Fibroblast of the aortic adventitia (primary cell): ENCODE data around the gene MICALL2. TPM values are rescaled to one million over a fixed set of nuclear protein-coding genes. Genes with fewer than 3 reads are reported as not detected.

Source experiments
- DNase-seq: peaks from one replicate; pipeline ENCODE4 v3.0.0-alpha.2; 2010; ENCODE audit warnings: low read depth
- H3K4me3 ChIP-seq: 2 replicates; pipeline ENCODE4 v1.5.1; 2011; ENCODE audit warnings: low read depth, mild to moderate bottlenecking, control low read depth, low read length, moderate library complexity
- total RNA-seq: library from RNA; depleted of rRNA; stranded (reverse); fragments of >200 nt; gene quantifications from 2 replicates; pipeline ENCODE4 v1.2.3, GENCODE V29; 2012; ENCODE audit warnings: low replicate concordance
- TF ChIP-seq, protein P1 (sequence below): IDR thresholded peaks from 2 replicates; pipeline ENCODE4 v1.5.1; 2011; ENCODE audit warnings: mild to moderate bottlenecking, low read length, control low read depth, inconsistent platforms; ENCODE audit not compliant: insufficient read depth

Gene MICALL2
- total RNA-seq, 1 donor = 21.5 TPM

GRCh38 chr7:1408466-1408865, 50.8 kb downstream of the MICALL2 start:
- no peak overlapping the region for H3K4me3 ChIP-seq
- no peak for DNase-seq
- TF ChIP-seq, protein P1, sequence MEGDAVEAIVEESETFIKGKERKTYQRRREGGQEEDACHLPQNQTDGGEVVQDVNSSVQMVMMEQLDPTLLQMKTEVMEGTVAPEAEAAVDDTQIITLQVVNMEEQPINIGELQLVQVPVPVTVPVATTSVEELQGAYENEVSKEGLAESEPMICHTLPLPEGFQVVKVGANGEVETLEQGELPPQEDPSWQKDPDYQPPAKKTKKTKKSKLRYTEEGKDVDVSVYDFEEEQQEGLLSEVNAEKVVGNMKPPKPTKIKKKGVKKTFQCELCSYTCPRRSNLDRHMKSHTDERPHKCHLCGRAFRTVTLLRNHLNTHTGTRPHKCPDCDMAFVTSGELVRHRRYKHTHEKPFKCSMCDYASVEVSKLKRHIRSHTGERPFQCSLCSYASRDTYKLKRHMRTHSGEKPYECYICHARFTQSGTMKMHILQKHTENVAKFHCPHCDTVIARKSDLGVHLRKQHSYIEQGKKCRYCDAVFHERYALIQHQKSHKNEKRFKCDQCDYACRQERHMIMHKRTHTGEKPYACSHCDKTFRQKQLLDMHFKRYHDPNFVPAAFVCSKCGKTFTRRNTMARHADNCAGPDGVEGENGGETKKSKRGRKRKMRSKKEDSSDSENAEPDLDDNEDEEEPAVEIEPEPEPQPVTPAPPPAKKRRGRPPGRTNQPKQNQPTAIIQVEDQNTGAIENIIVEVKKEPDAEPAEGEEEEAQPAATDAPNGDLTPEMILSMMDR = no peak

DNA sequence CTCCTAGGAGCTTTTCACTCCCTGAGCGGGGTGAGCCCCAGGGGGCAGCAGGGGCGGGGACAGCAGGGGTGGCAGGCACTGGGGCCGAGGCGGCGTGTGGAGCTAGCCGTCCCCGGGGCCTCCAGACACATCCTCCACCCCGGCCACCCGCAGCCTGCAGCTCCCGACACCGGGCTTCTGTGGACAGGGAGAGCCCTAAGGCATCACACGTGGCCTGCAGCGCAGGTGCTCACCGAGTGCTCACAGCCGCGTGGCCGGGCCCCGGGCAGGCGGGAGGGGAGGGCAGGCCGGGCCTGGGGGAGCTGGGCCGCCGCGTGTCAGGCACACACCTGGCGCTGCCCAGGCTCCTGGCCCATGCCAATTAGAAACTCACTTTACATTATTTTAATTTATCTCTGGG, 51.4 kb downstream of the MICALL2 start:
- H3K4me3 ChIP-seq = no peak overlapping the region
- DNase-seq = no peak
- TF ChIP-seq, protein P1 = no peak

DNA sequence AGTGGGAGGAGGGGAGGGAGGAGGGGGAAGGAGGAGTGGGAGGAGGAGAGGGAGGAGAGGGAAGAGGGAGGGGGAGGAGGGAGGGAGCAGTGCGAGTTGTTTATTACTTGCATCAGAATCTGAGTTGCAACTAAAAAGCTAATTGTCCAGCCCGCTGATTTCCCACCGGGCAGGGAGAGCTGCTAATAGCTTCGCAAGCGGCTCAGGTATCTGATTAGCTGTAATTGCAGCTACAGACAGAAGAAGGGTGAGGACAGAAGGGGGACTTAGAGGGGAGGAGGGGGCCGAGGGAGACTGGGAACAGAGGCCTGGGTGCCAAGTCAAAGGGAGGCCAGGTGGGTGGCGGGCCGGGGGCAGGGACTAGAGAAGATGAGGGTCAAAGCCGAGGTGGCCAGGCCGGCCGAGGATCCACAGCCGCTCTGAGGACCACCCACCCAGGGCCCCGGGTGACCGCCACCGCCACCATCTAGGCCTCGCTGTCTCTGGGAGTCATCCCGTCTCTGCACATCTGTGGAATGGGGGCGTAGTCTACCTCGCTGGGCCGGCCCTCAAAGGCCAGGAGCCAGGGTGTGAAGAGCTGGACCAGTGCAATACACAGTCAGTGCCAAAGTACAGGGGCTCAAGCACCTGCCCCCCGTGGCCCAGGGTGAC, 54.2 kb downstream of the MICALL2 start:
- no peak overlapping the region for H3K4me3 ChIP-seq
- TF ChIP-seq, protein P1 = no peak
- DNase-seq = no peak

- no peak overlapping the region for H3K4me3 ChIP-seq
- DNase-seq = no peak
- TF ChIP-seq, protein P1 = no peak
Observed at GRCh38 chr7:1404460-1404809, 54.8 kb downstream of the MICALL2 start.

DNA sequence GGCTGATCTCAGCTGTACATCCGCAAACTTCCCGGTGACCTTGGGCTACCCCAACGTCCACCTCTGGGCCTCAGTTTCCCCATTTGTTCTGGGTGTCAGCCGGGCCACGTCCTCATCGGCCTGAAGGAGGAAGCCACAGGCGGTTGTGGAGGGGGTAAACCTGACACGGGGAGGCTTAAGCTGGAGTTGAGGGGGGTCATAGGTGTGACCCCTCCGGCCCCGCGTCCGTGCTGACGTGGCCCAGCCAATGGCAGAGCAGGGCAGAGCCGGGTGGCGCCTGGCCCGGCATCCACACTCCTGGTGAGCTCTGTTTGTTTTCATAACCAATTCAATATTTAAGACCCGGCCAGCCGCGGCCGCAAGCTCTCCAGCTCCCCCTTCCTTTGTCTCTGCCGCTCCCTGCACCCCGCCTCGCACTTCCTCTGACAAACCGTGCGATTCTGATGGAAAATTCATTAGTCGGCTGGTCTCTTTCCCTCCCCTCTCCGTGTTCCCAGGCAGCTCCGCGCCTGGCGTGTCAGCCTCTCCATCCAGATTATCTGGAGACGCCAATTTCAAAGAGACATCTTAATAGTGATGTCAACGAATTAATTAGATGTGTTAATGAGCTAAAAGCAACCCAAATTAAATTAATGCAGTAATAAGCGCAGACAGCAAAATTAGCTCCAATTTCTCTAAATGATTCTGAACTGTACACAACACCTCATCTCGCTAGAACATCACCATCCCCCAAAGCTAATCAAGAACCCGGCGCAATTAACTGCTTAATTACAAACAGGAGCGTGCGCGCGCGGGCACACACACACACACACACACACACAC, 55.4 kb downstream of the MICALL2 start:
- peak; percentile 61 for DNase-seq
- TF ChIP-seq, protein P1 = peak; percentile 33
- H3K4me3 ChIP-seq = no peak overlapping the region

DNA sequence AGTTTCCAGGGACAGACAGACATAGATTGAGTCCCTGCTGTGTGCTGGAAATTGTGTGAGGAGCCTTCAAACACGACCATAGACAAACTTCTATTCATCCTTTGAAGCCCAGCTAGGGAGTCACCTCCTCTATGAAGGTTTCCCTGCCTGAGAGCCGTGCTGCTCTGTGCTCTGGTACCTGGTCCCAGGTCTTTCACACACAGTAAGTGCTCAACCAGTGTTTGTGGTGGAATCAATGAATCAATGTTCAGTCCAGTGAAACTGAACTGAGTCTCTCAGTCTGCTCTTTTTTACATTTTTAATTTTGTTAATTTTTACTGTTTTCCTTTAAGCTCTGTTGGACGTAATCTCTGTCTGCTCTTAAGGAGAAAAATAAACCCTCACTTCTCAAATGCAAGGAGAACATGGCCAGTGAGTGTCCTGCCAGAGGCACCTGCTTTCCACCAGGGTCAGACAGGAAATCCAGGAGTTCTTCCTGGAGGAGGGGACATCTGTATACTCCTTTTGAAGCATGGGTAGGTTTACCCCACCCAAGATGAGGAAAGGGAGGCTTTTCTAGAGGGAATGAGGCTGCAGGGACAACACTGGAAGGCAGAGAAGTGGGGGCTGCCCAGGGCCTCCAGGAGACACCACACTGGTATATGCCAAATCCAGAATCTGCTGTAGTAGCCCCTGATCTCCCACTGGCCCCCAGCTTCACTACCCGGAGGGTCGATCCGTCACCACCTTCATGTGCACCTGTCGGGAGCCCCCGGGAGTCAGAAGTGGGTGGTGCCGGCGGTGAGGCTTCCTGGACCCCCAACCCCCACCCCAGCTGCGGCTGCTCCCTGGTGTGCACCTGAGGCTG, 56.3 kb downstream of the MICALL2 start:
- TF ChIP-seq, protein P1 = no peak
- no peak overlapping the region for H3K4me3 ChIP-seq
- no peak for DNase-seq
